DMS79 treated with DMSO at 0.1 percent for 48 hours (cell line): ENCODE measurements around the gene LONP2.
"Not testable (repeated sequence)": the region's sequence is repeated elsewhere in the genome, so short reads cannot be mapped to it uniquely, and the experiment has no call there.

Source experiments
- DNase-seq: peaks from one replicate; lab custom pipeline; 2025; lab: John Stamatoyannopoulos, UW

The LONP2 gene

DNA sequence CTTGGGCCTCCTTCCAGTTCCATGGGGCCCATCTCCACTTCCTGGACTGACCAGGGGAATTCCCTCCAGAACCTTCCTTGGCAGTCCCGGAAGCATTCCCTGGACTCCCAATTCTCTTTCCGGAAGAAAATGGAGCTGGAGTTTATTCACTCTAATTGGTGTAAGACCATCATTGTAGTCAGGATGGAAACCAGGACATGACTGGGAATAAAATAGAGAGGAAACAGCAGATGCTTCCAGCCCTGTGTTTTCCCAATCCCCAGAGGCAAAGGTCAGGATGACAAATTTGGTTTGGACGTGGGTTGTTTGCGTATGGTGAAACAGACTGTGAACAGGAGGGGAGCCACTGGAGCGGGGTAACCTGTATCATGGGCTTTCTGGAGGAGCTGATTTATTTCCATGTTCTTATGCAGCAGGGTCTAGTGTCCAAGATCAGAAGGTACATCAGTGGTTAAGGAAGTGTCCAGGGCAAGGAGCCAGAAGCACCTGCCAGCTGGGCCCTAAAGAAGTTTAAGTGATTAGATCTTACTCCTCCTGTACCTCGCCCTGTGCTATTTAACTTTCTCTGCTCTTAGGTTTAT, 8.5 kb upstream of the LONP2 start:
- no peak for DNase-seq

GRCh38 chr16:48236286-48236685, 7.8 kb upstream of the LONP2 start:
- no peak for DNase-seq

- DNase-seq: not testable (repeated sequence)
Measured at GRCh38 chr16:48240147-48240546, 4.0 kb upstream of the LONP2 start.

GRCh38 chr16:48244863-48245195, 729 bp downstream of the LONP2 start:
- no peak for DNase-seq

GRCh38 chr16:48246066-48246465, 2.0 kb downstream of the LONP2 start:
- no peak for DNase-seq

GRCh38 chr16:48247311-48247710, 3.2 kb downstream of the LONP2 start, which contains the start of gene ABCC11:
Gene ABCC11 (minus strand): TSS chr16:48247539. CDS start chr16:48231921, 15,618 bp downstream.
- no peak for DNase-seq

DNA sequence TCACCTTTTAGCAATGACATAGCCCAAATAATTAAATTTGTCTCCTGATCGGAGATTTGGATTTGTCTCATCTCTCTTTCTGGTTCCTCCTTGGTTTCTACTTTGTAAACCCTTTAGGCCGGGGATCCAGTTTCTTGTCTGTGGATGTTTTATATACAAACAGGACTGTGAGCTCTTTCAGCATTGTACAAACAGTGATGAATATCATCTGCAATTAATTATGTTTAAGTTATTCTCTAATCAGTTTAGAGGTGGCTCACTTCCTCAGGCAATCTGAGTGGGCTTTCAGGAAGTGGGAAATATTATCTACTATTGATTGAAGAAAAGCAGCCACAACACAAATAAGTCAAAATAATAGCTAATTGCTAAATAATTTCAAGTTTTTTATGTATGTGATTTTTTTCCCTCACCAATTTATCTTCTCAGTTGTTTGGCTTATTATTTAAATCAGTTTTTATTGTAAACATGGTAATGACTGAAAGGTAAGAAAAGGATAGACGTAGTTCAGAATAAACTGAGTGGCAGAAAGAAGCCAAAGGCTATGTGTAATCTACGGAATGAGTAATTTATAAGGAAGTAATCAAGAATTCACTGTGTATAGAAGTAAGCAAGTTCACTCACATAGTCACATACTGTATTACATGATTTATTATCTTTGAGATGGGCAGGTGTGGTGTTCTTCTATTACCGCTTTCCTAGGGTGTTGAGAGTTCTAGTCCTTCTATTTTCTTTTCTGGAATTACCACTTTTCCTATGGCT, 6.6 kb downstream of the LONP2 start:
- no peak for DNase-seq

GRCh38 chr16:48252013-48252412, 7.9 kb downstream of the LONP2 start:
- DNase-seq: no peak

GRCh38 chr16:48256579-48257177, 12.6 kb downstream of the LONP2 start:
- no peak for DNase-seq

GRCh38 chr16:48261569-48261968, 17.5 kb downstream of the LONP2 start:
- no peak for DNase-seq

DNA sequence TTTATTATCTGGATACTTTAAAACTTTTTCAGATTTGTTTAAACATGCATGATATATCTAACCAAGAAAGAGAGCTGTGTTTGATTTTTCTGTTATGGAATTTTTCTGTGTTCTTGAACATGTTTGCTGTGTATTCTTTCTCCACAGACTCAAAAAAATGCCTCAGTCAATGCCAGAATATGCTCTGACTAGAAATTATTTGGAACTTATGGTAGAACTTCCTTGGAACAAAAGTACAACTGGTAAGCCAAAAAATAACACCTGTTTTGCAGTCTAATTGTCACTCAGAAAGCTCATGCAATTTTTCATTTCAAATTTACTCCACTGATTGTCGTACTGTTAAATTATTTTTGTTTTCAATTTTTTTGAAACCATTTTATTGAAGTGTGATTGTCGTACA, 18.5 kb downstream of the LONP2 start:
- no peak for DNase-seq

DNA sequence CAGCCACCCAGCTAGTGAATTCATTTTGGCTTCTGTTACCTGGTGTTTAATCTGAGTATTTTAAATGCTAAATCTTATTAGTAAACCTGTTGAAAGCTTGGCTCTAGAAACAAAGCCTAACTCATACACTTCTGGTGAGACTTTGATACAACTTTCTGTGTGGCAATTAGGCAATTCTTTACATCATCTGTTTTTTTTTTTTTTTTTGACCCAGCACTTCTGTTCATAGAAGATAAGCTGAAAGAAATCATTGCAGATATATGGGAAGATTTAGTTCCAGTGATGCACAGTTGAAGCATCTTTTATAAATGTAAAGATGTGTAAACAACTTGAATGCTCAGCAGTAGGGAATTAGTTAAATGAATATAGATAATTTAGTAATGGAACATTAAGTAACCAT, 24.9 kb downstream of the LONP2 start:
- no peak for DNase-seq

DNA sequence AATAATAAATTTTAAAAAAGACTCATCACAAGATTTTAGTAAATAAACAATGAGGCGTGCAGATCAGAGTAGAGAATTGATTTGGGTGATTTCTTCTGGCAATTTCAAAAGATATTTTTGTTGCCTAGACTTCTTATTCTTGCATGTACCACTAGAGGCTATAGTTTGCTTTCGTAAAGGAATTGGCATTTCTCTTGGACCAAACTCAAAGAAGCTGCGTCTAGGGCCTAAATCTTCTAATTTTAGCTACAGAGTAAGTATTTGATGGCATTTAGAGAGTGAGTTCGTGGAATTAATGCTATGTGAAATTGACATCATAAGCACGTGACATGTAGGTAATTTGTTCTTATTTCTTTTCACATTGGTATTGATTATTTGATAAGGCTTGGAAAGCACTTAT, 27.6 kb downstream of the LONP2 start:
- DNase-seq: no peak

GRCh38 chr16:48272837-48273421, 28.8 kb downstream of the LONP2 start:
- no peak for DNase-seq

- DNase-seq: no peak
Measured at GRCh38 chr16:48274476-48274875, 30.4 kb downstream of the LONP2 start.

DNA sequence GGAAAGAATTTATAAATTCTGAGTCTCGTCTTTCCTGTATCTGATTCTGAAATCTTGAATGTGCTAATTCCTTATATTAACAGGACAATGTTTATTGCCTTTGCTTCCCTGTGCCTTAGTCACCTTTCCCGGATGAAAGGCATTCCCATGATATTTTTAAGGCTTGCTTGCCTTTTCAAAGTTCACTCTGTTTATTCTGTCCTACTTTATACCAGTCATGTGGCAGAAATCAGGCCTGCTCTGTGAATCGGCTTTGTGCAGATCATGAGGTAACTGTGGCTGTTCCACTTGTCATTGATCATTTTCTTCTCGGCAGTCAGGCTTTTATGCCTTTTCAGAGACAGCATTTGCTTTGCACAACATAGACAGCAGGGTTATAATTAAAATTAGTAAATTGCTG, 32.0 kb downstream of the LONP2 start:
- no peak for DNase-seq

- DNase-seq: no peak
Measured at GRCh38 chr16:48277158-48277557, 33.1 kb downstream of the LONP2 start.

DNA sequence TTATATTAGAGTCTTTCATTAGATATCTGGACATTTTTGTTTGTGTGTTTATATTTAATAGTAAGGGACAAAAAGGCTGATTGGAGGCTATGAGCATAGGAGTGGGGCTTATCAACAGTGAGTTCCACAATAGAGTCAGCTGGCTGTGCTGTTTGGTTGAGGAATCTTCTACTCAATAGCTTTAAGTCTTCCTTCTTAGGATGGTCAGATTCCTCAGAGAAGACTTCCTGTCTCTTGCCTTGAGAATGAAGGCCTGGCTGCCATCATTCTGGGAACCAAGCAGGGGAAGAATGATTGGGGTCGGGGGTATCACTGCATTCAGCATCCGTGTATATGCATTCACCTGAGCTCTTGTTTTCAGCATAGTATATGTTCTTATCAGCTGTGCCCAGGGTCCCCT, 35.1 kb downstream of the LONP2 start:
- no peak for DNase-seq

DNA sequence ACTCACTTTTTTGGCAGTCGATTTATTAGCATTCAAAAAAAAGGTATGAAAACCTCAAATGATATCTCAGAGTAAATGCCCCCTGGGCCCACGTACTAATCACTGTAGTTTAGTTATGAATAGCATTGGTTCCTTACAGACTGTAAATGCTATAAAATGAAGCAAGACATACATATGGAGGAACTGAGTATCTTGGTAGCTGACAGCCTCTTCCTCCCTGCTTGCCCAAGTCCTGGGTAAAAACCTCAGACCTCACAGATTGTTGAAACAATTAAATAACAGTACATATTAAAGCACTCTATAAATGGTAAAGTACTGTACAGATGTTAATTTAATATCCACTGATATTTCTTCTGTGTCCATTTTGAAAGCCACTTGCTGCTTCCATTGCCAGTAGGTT, 36.4 kb downstream of the LONP2 start:
- no peak for DNase-seq

GRCh38 chr16:48282636-48283263, 38.6 kb downstream of the LONP2 start:
- no peak for DNase-seq

DNA sequence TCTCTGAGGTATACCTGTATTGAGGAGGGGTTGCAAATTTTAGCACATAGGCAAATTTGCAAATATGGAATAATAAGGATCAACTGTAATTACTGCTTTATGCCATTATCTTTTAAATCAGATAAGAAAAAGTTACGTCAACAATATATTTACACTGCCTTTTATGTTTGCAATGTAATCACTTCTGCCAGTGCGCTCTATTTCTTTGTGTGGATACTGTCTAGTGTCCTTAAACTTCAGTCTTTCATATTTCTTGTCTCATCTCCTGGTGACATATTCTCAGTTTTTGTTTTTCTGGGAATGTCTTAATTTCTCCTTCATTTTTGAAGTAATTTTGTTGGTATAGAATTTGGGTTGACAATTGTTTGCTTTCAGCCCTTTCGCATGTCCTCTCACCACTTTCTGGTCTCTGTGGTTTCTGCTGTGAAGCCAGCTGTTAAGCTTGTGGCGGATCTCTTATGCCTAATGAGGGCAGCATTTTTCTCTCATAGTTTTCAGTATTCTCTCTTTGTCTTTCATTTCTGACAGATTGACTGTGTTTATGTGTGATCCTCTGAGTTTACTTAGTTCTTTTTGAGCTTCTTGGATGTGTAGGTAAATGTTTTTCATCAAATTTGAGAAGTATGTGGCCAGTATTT, 40.8 kb downstream of the LONP2 start:
- no peak for DNase-seq

DNA sequence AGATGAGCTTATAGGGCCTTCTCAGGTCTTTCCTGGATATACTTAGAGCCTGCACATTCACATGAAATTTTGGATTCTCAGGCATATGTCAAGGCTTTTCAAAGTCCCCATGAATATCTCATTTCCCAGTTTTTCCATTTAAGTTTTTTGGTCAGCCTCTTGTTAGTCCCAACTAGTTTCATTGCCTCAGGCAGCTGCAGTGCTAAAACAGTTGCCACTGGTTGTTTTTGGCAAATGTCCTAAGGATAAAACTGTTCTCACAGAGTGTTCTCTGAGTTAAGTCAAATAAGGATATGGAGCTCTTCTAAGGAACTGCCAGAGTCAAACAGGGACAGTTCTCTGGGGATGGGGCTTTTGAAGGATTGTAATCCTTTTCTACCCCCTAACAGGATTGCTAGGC, 43.1 kb downstream of the LONP2 start:
- DNase-seq: no peak
